Hepatocyte (in vitro differentiated cells): ENCODE data around the gene RTN4RL2. TPM values are rescaled to one million over a fixed set of nuclear protein-coding genes. Genes with fewer than 3 reads are reported as not detected.

Source experiments
- DNase-seq: peaks from one replicate; pipeline ENCODE4 v3.0.0-alpha.2; 2016; ENCODE audit warnings: low spot score
- H2AFZ ChIP-seq: fragments of 200-600 bp; sonication (generic); 2 replicates; pipeline ENCODE4 v1.6.0; 2016; ENCODE audit warnings: antibody characterized with exemption, mild to moderate bottlenecking
- H3K27ac ChIP-seq: fragments of 200-600 bp; sonication (generic); 2 replicates; pipeline ENCODE4 v1.5.1; 2016; ENCODE audit warnings: mild to moderate bottlenecking
- H3K27me3 ChIP-seq: fragments of 200-600 bp; sonication (generic); 2 replicates; pipeline ENCODE4 v1.6.1; 2016
- H3K36me3 ChIP-seq: fragments of 200-600 bp; sonication (generic); replicated peaks from 2 replicates; pipeline ENCODE4 v1.5.1; 2016; ENCODE audit warnings: low read depth; ENCODE audit not compliant: insufficient read depth
- H3K4me1 ChIP-seq: fragments of 200-600 bp; sonication (generic); 2 replicates; pipeline ENCODE4 v1.5.1; 2016; ENCODE audit warnings: mild to moderate bottlenecking, moderate library complexity; ENCODE audit not compliant: insufficient read depth
- H3K4me2 ChIP-seq: fragments of 200-600 bp; sonication (generic); 2 replicates; pipeline ENCODE4 v1.6.0; 2016
- H3K4me3 ChIP-seq: fragments of 200-600 bp; sonication (generic); 2 replicates; pipeline ENCODE4 v1.5.1; 2016; ENCODE audit warnings: mild to moderate bottlenecking
- H3K79me2 ChIP-seq: fragments of 200-600 bp; sonication (generic); 2 replicates; pipeline ENCODE4 v1.6.0; 2017; ENCODE audit warnings: mild to moderate bottlenecking
- H3K9me2 ChIP-seq: fragments of 200-600 bp; sonication (generic); replicated peaks from 2 replicates; pipeline ENCODE4 v1.6.0; 2017; ENCODE audit warnings: mild to moderate bottlenecking; ENCODE audit not compliant: insufficient read depth
- H3K9me3 ChIP-seq: fragments of 200-600 bp; sonication (generic); 2 replicates; pipeline ENCODE4 v1.5.1; 2016; ENCODE audit warnings: low read depth, mild to moderate bottlenecking
- H4K20me1 ChIP-seq: fragments of 200-600 bp; sonication (generic); 2 replicates; pipeline ENCODE4 v1.6.0; 2016; ENCODE audit warnings: mild to moderate bottlenecking; ENCODE audit not compliant: insufficient read depth, poor library complexity, severe bottlenecking
- EZH2 ChIP-seq: fragments of 200-600 bp; sonication (generic); IDR thresholded peaks from 2 replicates; pipeline ENCODE4 v1.6.1; 2016; ENCODE audit warnings: antibody characterized with exemption, mild to moderate bottlenecking, borderline replicate concordance
- EZH2phosphoT487 ChIP-seq: fragments of 200-600 bp; sonication (generic); IDR thresholded peaks from one replicate; pipeline ENCODE4 v1.6.1; 2018; ENCODE audit warnings: antibody characterized with exemption, mild to moderate bottlenecking, low read depth, moderate library complexity; ENCODE audit not compliant: unreplicated experiment, severe bottlenecking
- WGBS: methylation state at CpG from one replicate; pipeline ENCODE4 v1.1.6; 2016; ENCODE audit warnings: low lambda C conversion rate; ENCODE audit errors: missing lambda C conversion rate; 5-methylcytosine and 5-hydroxymethylcytosine counted together
- polyA plus RNA-seq: library from polyadenylated mRNA; unstranded; fragments of >200 nt; fragmentation: Nextera tagmentation; extraction: Ambion mirVana; gene quantifications from 2 replicates; pipeline ENCODE4 v1.2.1, GENCODE V29; 2016
- total RNA-seq: library from RNA; depleted of rRNA; stranded (reverse); fragments of >200 nt; gene quantifications from 2 replicates; pipeline ENCODE4 v1.2.3, GENCODE V29; 2014
- TF ChIP-seq, protein P1 (sequence below): fragments of 200-600 bp; sonication (generic); IDR thresholded peaks from 2 replicates; pipeline ENCODE4 v1.5.1; 2016; ENCODE audit warnings: antibody characterized with exemption, mild to moderate bottlenecking; ENCODE audit not compliant: poor library complexity

Gene RTN4RL2
- total and polyA plus RNA-seq, 2 experiments from 2014 or later: 2.4 to 10.6 TPM

DNA sequence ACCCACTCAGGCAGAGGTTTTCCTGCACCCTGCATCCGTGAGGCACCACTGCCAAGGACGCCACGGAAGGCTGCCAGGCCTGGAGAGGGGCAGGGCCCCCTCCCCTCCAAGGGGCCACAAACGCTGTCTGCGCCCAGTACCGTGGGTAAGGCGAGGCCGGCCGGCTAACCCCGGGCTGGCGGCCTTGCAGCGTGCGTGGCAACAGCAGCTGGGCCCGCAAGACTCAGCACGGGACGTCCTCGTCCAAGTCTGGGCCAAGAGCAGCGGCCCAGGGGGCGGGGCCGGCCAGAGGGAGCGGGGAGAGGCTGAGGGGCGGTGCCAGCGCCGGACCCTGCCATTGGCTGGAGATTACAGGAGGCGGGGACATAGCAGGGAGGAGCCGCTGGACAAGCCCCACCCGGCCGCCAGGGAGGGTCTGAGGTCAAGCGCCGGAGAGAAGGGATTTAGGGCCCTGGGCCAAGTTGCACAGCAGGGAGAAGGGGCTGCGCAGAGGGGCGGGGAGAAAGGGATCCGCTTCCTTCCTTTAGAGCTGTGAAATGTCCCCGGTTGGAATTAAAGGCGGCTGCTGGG is 39.2 kb downstream of the RTN4RL2 start:
- H3K4me1 ChIP-seq: peaks cover 31% of the 10 kb centered on the region

DNA sequence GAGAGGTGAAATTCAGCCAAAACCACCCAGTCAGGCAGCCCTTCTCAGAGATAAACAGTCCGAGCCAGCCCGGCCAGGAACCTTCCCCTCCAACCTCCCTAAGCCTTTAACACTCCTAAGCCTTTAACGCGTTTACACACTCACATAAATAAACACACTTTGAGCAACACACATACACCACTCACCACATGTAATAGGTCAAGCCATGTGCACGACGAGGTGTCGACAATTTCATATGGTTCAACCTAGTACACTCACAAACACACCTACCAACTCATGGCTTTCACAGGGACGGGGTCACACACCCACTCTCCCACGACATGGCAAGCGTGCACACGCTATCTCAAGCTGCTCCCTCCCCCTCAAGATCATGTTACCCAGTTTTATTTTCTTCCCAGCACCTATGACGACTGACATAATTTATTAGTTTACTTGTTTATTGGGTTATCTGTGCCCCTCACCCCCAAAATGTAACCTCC is 39.7 kb downstream of the RTN4RL2 start:
- Histone ChIP-seq H4K20me1 (no peaks in the 10 kb centered on the region), H3K36me3 (no peaks in the 10 kb centered on the region), H3K9me3 (no peaks in the 10 kb centered on the region), H3K4me1 (peaks cover 31% of the 10 kb centered on the region), H3K27me3 (no peaks in the 10 kb centered on the region), H3K27ac (peak overlapping the region; percentile 42), H2AFZ (peak overlapping the region; percentile 47), H3K4me3 (no peak overlapping the region), H3K79me2 (no peaks in the 10 kb centered on the region), H3K4me2 (peak overlapping the region; percentile 68), H3K9me2 (no peaks in the 10 kb centered on the region)
- TF ChIP-seq, protein P1, sequence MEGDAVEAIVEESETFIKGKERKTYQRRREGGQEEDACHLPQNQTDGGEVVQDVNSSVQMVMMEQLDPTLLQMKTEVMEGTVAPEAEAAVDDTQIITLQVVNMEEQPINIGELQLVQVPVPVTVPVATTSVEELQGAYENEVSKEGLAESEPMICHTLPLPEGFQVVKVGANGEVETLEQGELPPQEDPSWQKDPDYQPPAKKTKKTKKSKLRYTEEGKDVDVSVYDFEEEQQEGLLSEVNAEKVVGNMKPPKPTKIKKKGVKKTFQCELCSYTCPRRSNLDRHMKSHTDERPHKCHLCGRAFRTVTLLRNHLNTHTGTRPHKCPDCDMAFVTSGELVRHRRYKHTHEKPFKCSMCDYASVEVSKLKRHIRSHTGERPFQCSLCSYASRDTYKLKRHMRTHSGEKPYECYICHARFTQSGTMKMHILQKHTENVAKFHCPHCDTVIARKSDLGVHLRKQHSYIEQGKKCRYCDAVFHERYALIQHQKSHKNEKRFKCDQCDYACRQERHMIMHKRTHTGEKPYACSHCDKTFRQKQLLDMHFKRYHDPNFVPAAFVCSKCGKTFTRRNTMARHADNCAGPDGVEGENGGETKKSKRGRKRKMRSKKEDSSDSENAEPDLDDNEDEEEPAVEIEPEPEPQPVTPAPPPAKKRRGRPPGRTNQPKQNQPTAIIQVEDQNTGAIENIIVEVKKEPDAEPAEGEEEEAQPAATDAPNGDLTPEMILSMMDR: no peak
- TF ChIP-seq EZH2phosphoT487 (no peak), EZH2 (no peak)
- 37% methylated on average over 12 of the region's 12 CpGs for WGBS
- DNase-seq: no peak

More for the DNA sequence above, 39.2 kb downstream of the RTN4RL2 start:
- Histone ChIP-seq H2AFZ (peak overlapping the region; percentile 47), H3K4me2 (peak overlapping the region; percentile 68), H3K4me3 (no peak overlapping the region), H3K9me3 (no peaks in the 10 kb centered on the region), H3K79me2 (no peaks in the 10 kb centered on the region), H3K27me3 (no peaks in the 10 kb centered on the region), H4K20me1 (no peaks in the 10 kb centered on the region), H3K36me3 (no peaks in the 10 kb centered on the region), H3K9me2 (no peaks in the 10 kb centered on the region), H3K27ac (peak overlapping the region; percentile 94)
- 7% methylated on average over 26 of the region's 35 CpGs for WGBS
- no peak for TF ChIP-seq EZH2
- TF ChIP-seq, protein P1: no peak
- TF ChIP-seq EZH2phosphoT487: no peak
- peak; percentile 97 for DNase-seq

DNA sequence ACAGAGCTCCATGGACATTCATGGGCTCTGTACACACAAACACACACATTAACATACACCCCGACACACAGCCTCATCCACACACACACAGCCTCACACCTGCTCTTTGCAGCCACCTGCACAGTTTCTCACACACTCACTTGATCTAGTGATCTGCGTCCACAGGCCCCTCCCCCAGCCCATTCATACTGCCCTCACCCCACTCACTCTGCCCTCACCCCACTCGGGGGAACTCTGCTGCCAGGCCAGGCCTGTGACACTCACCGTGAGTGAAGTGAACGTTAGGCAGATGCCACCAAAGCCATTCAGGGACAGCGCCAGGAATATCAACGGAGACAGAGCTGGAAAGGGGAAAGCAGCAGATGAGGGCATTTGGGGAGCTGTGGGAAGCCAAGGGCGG is 40.2 kb downstream of the RTN4RL2 start:
- WGBS: 89% methylated on average over 8 of the region's 8 CpGs
- Histone ChIP-seq H3K79me2 (no peaks in the 10 kb centered on the region), H3K4me1 (peaks cover 31% of the 10 kb centered on the region), H3K9me2 (no peaks in the 10 kb centered on the region), H3K36me3 (no peaks in the 10 kb centered on the region), H2AFZ (no peak overlapping the region), H3K4me2 (no peak overlapping the region), H3K27ac (no peak overlapping the region), H3K4me3 (no peak overlapping the region), H3K27me3 (no peaks in the 10 kb centered on the region), H4K20me1 (no peaks in the 10 kb centered on the region), H3K9me3 (no peaks in the 10 kb centered on the region)
- no peak for DNase-seq
- TF ChIP-seq EZH2phosphoT487 (no peak), EZH2 (no peak)
- TF ChIP-seq, protein P1: no peak
